ENCODE data around the gene WWC2.

Gene WWC2

DNA sequence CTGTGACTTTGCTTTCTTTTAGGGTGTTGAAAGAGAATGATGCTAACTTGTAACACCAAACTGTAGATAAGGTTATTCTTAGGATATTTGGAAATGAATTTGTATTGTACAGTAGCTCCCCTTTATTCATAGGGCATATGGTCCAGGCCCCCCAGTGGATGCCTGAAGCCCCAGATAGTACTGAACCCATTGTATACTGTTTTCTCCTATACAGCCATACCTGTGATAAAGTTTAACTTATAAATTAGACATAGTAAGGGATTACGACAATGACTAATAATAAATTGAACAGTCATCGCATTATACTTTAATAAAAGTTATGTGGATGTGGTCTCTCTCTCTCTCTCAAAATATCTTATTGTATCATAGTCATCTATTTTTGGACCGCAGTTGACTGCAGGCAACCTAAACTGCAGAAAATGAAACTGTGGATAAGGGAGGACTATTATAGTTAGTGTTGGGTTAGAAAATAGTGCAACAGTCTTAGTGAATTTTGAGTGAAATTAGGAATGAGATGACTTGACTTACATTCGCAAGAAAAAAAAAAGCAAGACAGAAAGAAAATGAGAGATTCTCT is 115.9 kb downstream of the WWC2 start:
- no peak for TF ChIP-seq FOXM1 (IDR thresholded peaks at IDR 0.05; ENCODE audit: borderline replicate concordance, low read depth)
- TF ChIP-seq, protein P1, sequence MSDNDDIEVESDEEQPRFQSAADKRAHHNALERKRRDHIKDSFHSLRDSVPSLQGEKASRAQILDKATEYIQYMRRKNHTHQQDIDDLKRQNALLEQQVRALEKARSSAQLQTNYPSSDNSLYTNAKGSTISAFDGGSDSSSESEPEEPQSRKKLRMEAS (IDR thresholded peaks at IDR 0.05), result no peak
- no peak for TF ChIP-seq TEAD4 (IDR thresholded peaks at IDR 0.05)

- TF ChIP-seq TAF1 (IDR thresholded peaks at IDR 0.05; ENCODE audit: low read depth), result no peak
- TF ChIP-seq USF1 (IDR thresholded peaks at IDR 0.05), result no peak
- no peak for TF ChIP-seq CEBPB (IDR thresholded peaks at IDR 0.05)
- TF ChIP-seq EGR1 (IDR thresholded peaks at IDR 0.05), result no peak
- TF ChIP-seq, protein P2, sequence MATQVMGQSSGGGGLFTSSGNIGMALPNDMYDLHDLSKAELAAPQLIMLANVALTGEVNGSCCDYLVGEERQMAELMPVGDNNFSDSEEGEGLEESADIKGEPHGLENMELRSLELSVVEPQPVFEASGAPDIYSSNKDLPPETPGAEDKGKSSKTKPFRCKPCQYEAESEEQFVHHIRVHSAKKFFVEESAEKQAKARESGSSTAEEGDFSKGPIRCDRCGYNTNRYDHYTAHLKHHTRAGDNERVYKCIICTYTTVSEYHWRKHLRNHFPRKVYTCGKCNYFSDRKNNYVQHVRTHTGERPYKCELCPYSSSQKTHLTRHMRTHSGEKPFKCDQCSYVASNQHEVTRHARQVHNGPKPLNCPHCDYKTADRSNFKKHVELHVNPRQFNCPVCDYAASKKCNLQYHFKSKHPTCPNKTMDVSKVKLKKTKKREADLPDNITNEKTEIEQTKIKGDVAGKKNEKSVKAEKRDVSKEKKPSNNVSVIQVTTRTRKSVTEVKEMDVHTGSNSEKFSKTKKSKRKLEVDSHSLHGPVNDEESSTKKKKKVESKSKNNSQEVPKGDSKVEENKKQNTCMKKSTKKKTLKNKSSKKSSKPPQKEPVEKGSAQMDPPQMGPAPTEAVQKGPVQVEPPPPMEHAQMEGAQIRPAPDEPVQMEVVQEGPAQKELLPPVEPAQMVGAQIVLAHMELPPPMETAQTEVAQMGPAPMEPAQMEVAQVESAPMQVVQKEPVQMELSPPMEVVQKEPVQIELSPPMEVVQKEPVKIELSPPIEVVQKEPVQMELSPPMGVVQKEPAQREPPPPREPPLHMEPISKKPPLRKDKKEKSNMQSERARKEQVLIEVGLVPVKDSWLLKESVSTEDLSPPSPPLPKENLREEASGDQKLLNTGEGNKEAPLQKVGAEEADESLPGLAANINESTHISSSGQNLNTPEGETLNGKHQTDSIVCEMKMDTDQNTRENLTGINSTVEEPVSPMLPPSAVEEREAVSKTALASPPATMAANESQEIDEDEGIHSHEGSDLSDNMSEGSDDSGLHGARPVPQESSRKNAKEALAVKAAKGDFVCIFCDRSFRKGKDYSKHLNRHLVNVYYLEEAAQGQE (IDR thresholded peaks at IDR 0.05; ENCODE audit: low read depth), result no peak
- TF ChIP-seq ZBTB7A (IDR thresholded peaks at IDR 0.05; ENCODE audit: low read depth), result no peak
- TF ChIP-seq, protein P1 (IDR thresholded peaks at IDR 0.05), result no peak
- no peak for TF ChIP-seq TCF12 (IDR thresholded peaks at IDR 0.05; ENCODE audit: low read depth)
- TF ChIP-seq FOXM1 (IDR thresholded peaks at IDR 0.05; ENCODE audit: borderline replicate concordance, low read depth), result no peak
- TF ChIP-seq RAD21 (IDR thresholded peaks at IDR 0.05; ENCODE audit: low read depth), result no peak
- no peak for TF ChIP-seq CREB1 (IDR thresholded peaks at IDR 0.05; ENCODE audit: low read depth)
- TF ChIP-seq TEAD4 (IDR thresholded peaks at IDR 0.05), result no peak
- TF ChIP-seq NFIC (IDR thresholded peaks at IDR 0.05), result no peak
- TF ChIP-seq EP300 (IDR thresholded peaks at IDR 0.05; ENCODE audit: borderline replicate concordance), result no peak
- TF ChIP-seq YY1 (IDR thresholded peaks at IDR 0.05; ENCODE audit: low read depth), result no peak
These were observed 121.2 kb downstream of the WWC2 start for GRCh38 chr4:183220236-183220635.

- TF ChIP-seq TEAD4 (IDR thresholded peaks at IDR 0.05), result no peak
- TF ChIP-seq, protein P1 (IDR thresholded peaks at IDR 0.05), result no peak
- TF ChIP-seq TAF1 (IDR thresholded peaks at IDR 0.05; ENCODE audit: low read depth), result no peak
- TF ChIP-seq NFIC (IDR thresholded peaks at IDR 0.05), result no peak
- TF ChIP-seq CEBPB (IDR thresholded peaks at IDR 0.05), result no peak
- no peak for TF ChIP-seq USF1 (IDR thresholded peaks at IDR 0.05)
- TF ChIP-seq YY1 (IDR thresholded peaks at IDR 0.05; ENCODE audit: low read depth), result no peak
- TF ChIP-seq RAD21 (IDR thresholded peaks at IDR 0.05; ENCODE audit: low read depth), result no peak
- no peak for TF ChIP-seq EGR1 (IDR thresholded peaks at IDR 0.05)
- no peak for TF ChIP-seq ZBTB7A (IDR thresholded peaks at IDR 0.05; ENCODE audit: low read depth)
- TF ChIP-seq FOXM1 (IDR thresholded peaks at IDR 0.05; ENCODE audit: borderline replicate concordance, low read depth), result no peak
- TF ChIP-seq, protein P2 (IDR thresholded peaks at IDR 0.05; ENCODE audit: low read depth), result no peak
- TF ChIP-seq TCF12 (IDR thresholded peaks at IDR 0.05; ENCODE audit: low read depth), result no peak
- TF ChIP-seq EP300 (IDR thresholded peaks at IDR 0.05; ENCODE audit: borderline replicate concordance), result no peak
- no peak for TF ChIP-seq CREB1 (IDR thresholded peaks at IDR 0.05; ENCODE audit: low read depth)
These were observed 124.0 kb downstream of the WWC2 start for GRCh38 chr4:183223053-183223452.

- TF ChIP-seq TEAD4 (IDR thresholded peaks at IDR 0.05) (no peak), ZBTB7A (IDR thresholded peaks at IDR 0.05; ENCODE audit: low read depth) (no peak), NFIC (IDR thresholded peaks at IDR 0.05) (no peak)
- TF ChIP-seq, protein P2 (IDR thresholded peaks at IDR 0.05; ENCODE audit: low read depth), result no peak
- TF ChIP-seq, protein P1 (IDR thresholded peaks at IDR 0.05), result no peak
These were observed 130.3 kb downstream of the WWC2 start for GRCh38 chr4:183229397-183229796.

All from Ishikawa (cell line).